PFSK-1 (cell line): ENCODE data around the gene SLC16A7.

Experiments
- FOXP2 ChIP-seq: optimal IDR thresholded peaks from 2 replicates; pipeline ENCODE3; 2011; ENCODE audit warnings: borderline replicate concordance, control low read depth, inconsistent platforms; ENCODE audit not compliant: insufficient read depth; ENCODE audit errors: extremely low read length, extremely low read depth
- POLR2AphosphoS5 ChIP-seq: IDR thresholded peaks from 2 replicates; pipeline ENCODE4 v1.6.1; 2012; ENCODE audit warnings: low read depth, mild to moderate bottlenecking, control low read depth, low read length, moderate library complexity
- REST ChIP-seq, 2 experiments: IDR thresholded peaks; 2 replicates each; pipeline versions ENCODE4 v1.6.1 to v1.8.0; 2011 to 2012; ENCODE audit warnings: low read depth in 2 of 2, low read length in 2 of 2, control low read depth in 1 of 2, inconsistent platforms in 1 of 2, mild to moderate bottlenecking in 1 of 2, moderate library complexity in 1 of 2; ENCODE audit not compliant: insufficient read depth in 1 of 2
- SIN3A ChIP-seq: IDR thresholded peaks from 2 replicates; pipeline ENCODE4 v1.6.1; 2012; ENCODE audit warnings: mild to moderate bottlenecking, low read length, moderate library complexity, borderline replicate concordance; ENCODE audit not compliant: insufficient read depth
- TAF1 ChIP-seq: IDR thresholded peaks from 2 replicates; pipeline ENCODE4 v1.6.1; 2012; ENCODE audit warnings: low read length, control low read depth, borderline replicate concordance; ENCODE audit not compliant: insufficient read depth

SLC16A7 gene

GRCh38 chr12:59744564-59744963 lies 148.7 kb downstream of the SLC16A7 start:
- TF ChIP-seq REST (IDR thresholded peaks at IDR 0.05; ENCODE audit: insufficient read depth in 1 of 2, low read depth in 2 of 2, low read length in 2 of 2): no peak
- no peak for TF ChIP-seq POLR2AphosphoS5
- no peak for TF ChIP-seq FOXP2
- TF ChIP-seq TAF1: no peak
- TF ChIP-seq SIN3A: no peak

GRCh38 chr12:59761542-59761941 lies 165.7 kb downstream of the SLC16A7 start:
- TF ChIP-seq REST (IDR thresholded peaks at IDR 0.05; ENCODE audit: insufficient read depth in 1 of 2, low read depth in 2 of 2, low read length in 2 of 2): no peak
- no peak for TF ChIP-seq TAF1
- TF ChIP-seq SIN3A: no peak
- no peak for TF ChIP-seq POLR2AphosphoS5
- no peak for TF ChIP-seq FOXP2

GRCh38 chr12:59763835-59764234 lies 168.0 kb downstream of the SLC16A7 start:
- TF ChIP-seq FOXP2 (no peak), POLR2AphosphoS5 (no peak), SIN3A (no peak), TAF1 (no peak), REST (IDR thresholded peaks at IDR 0.05; ENCODE audit: insufficient read depth in 1 of 2, low read depth in 2 of 2, low read length in 2 of 2) (no peak)

GRCh38 chr12:59768031-59768430 lies 172.2 kb downstream of the SLC16A7 start:
- no peak for TF ChIP-seq TAF1
- no peak for TF ChIP-seq REST (IDR thresholded peaks at IDR 0.05; ENCODE audit: insufficient read depth in 1 of 2, low read depth in 2 of 2, low read length in 2 of 2)
- no peak for TF ChIP-seq SIN3A
- TF ChIP-seq POLR2AphosphoS5: no peak
- TF ChIP-seq FOXP2: no peak

GRCh38 chr12:59780605-59781135 lies 184.8 kb downstream of the SLC16A7 start:
- TF ChIP-seq FOXP2 (no peak), TAF1 (no peak), REST (IDR thresholded peaks at IDR 0.05; ENCODE audit: insufficient read depth in 1 of 2, low read depth in 2 of 2, low read length in 2 of 2) (no peak), POLR2AphosphoS5 (no peak), SIN3A (no peak)
